Sigmoid colon (tissue), 4 donors: ENCODE data around the gene FAM168A.

Experiments
- POLR2A ChIP-seq, 2 donors: fragments of 450-650 bp; IDR thresholded peaks; one replicate each; pipeline ENCODE4 v1.6.1; 2016; ENCODE audit warnings: antibody characterized with exemption in 2 of 2, mild to moderate bottlenecking in 2 of 2, moderate library complexity in 2 of 2
- POLR2AphosphoS5 ChIP-seq, 4 donors: sonication (generic); formaldehyde crosslinking; IDR thresholded peaks; one replicate each; pipeline ENCODE4 v1.6.1; 2017; ENCODE audit warnings: antibody characterized with exemption in 4 of 4
- TF ChIP-seq, protein P1 (sequence below), 4 experiments: fragments of 450-650 bp in 3 of 4; fragments of 200-600 bp in 1 of 4; IDR thresholded peaks; one replicate each; pipeline ENCODE4 v1.5.1; 2016 to 2019; ENCODE audit warnings: antibody characterized with exemption in 4 of 4, mild to moderate bottlenecking in 3 of 4, moderate library complexity in 2 of 4

- TF ChIP-seq POLR2AphosphoS5 (IDR thresholded peaks at IDR 0.05) (no peak), POLR2A (IDR thresholded peaks at IDR 0.05) (no peak)
- TF ChIP-seq, protein P1, sequence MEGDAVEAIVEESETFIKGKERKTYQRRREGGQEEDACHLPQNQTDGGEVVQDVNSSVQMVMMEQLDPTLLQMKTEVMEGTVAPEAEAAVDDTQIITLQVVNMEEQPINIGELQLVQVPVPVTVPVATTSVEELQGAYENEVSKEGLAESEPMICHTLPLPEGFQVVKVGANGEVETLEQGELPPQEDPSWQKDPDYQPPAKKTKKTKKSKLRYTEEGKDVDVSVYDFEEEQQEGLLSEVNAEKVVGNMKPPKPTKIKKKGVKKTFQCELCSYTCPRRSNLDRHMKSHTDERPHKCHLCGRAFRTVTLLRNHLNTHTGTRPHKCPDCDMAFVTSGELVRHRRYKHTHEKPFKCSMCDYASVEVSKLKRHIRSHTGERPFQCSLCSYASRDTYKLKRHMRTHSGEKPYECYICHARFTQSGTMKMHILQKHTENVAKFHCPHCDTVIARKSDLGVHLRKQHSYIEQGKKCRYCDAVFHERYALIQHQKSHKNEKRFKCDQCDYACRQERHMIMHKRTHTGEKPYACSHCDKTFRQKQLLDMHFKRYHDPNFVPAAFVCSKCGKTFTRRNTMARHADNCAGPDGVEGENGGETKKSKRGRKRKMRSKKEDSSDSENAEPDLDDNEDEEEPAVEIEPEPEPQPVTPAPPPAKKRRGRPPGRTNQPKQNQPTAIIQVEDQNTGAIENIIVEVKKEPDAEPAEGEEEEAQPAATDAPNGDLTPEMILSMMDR (IDR thresholded peaks at IDR 0.05), result no peak
Measured at GRCh38 chr11:73473252-73473651, 124.7 kb downstream of the FAM168A start.
